HL-60 (cell line): Measurements from ENCODE around the gene SPSB4.

ENCODE experiments used
- DNase-seq, 2 experiments: peaks; one replicate each; pipeline ENCODE4 v3.0.0-alpha.2; 2010 to 2020; ENCODE audit warnings: low read depth in 1 of 2, low spot score in 1 of 2
- H3K27ac ChIP-seq: fragments of 250-450 bp; sonication (Bioruptor Pico); replicated peaks from 2 replicates; pipeline ENCODE4 v1.5.1; 2020; ENCODE audit warnings: mild to moderate bottlenecking, moderate library complexity
- H3K27me3 ChIP-seq: fragments of 250-450 bp; sonication (Bioruptor Pico); 2 replicates; pipeline ENCODE4 v1.5.1; 2021; ENCODE audit warnings: mild to moderate bottlenecking, moderate library complexity; ENCODE audit not compliant: insufficient read depth, poor library complexity, severe bottlenecking
- H3K4me3 ChIP-seq: replicated peaks from 2 replicates; pipeline ENCODE4 v1.5.1; 2011; ENCODE audit warnings: mild to moderate bottlenecking, control low read depth, low read length; ENCODE audit not compliant: insufficient read depth
- CTCF ChIP-seq: IDR thresholded peaks from one replicate; pipeline ENCODE4 v1.5.1; 2011; ENCODE audit warnings: low read length, control low read depth, inconsistent platforms; ENCODE audit not compliant: insufficient read depth
- GABPA ChIP-seq: IDR thresholded peaks from 2 replicates; pipeline ENCODE4 v1.6.1; 2012; ENCODE audit warnings: low read depth
- POLR2AphosphoS5 ChIP-seq: IDR thresholded peaks from 2 replicates; pipeline ENCODE4 v1.6.1; 2012; ENCODE audit warnings: low read depth
- REST ChIP-seq: IDR thresholded peaks from 2 replicates; pipeline ENCODE4 v1.6.1; 2012; ENCODE audit warnings: low read depth; ENCODE audit not compliant: insufficient replicate concordance
- SPI1 ChIP-seq: IDR thresholded peaks from 2 replicates; pipeline ENCODE4 v1.6.1; 2012; ENCODE audit warnings: low read depth, mild to moderate bottlenecking, borderline replicate concordance

Gene SPSB4

GRCh38 chr3:141047168-141047567, 4.0 kb upstream of the SPSB4 start:
- no peak for TF ChIP-seq POLR2AphosphoS5
- no peak for TF ChIP-seq CTCF
- no peak for TF ChIP-seq SPI1
- no peak overlapping the region for H3K4me3 ChIP-seq
- DNase-seq = no peak
- H3K27ac ChIP-seq = no peak overlapping the region
- peaks cover 32% of the 10 kb centered on the region for H3K27me3 ChIP-seq

- H3K4me3 ChIP-seq = no peak overlapping the region
- no peak for DNase-seq
Measured at GRCh38 chr3:141049681-141050080, 1.5 kb upstream of the SPSB4 start.

GRCh38 chr3:141051443-141052200, 475 bp downstream of the SPSB4 start:
- no peak overlapping the region for H3K4me3 ChIP-seq
- H3K27ac ChIP-seq = no peak overlapping the region
- TF ChIP-seq SPI1 (no peak), GABPA (no peak), POLR2AphosphoS5 (no peak), CTCF (no peak), REST (no peak)
- no peak for DNase-seq
- H3K27me3 ChIP-seq = peaks cover 47% of the 10 kb centered on the region

More at GRCh38 chr3:141049681-141050080, 1.5 kb upstream of the SPSB4 start:
- H3K27ac ChIP-seq = no peak overlapping the region
- TF ChIP-seq REST (no peak), GABPA (no peak), SPI1 (no peak), POLR2AphosphoS5 (no peak), CTCF (no peak)
- peaks cover 47% of the 10 kb centered on the region for H3K27me3 ChIP-seq
